Measurements from ENCODE around the gene KCNAB2. TPM values are rescaled to one million over a fixed set of nuclear protein-coding genes. Genes with fewer than 3 reads are reported as not detected.

Gene KCNAB2
- polyA plus RNA-seq, 1 of the 3 experiments (the other 2 are of a cell fraction), result 7.6 TPM

- 74% methylated on average over 7 of the region's 9 CpGs for WGBS (ENCODE audit: low lambda C conversion rate)
- H2AFZ ChIP-seq (ENCODE audit: low read depth), result no peak overlapping the region
- H3K9ac ChIP-seq, result no peak overlapping the region
- H3K9me3 ChIP-seq, result no peaks in the 10 kb centered on the region
- ChIA-PET POLR2A (no interaction called here), CTCF (interaction anchor here (1.0 to 1.3 kb wide), 5 partner anchors 14 to 102 kb away, joined by 3 to 4 read pairs (median 3); no protein-coding TSS in a partner anchor)
- no peaks in the 10 kb centered on the region for H3K36me3 ChIP-seq (replicated peaks in 1 of 2; ENCODE audit: control insufficient read depth in 1 of 2, insufficient read depth in 2 of 2, low read length in 1 of 2)
- no peak overlapping the region for H3K4me2 ChIP-seq
- H3K27ac ChIP-seq (ENCODE audit: low read depth in 2 of 2, low read length in 1 of 2), result no peak overlapping the region
- no peak overlapping the region for H3K4me3 ChIP-seq (ENCODE audit: low read depth in 2 of 2, low read length in 1 of 2)
- H3K79me2 ChIP-seq (ENCODE audit: insufficient read depth), result no peaks in the 10 kb centered on the region
- no peaks in the 10 kb centered on the region for H3K9me2 ChIP-seq
- no peaks in the 10 kb centered on the region for H3F3A ChIP-seq (replicated peaks; ENCODE audit: insufficient read depth)
- no peaks in the 10 kb centered on the region for H3K27me3 ChIP-seq (ENCODE audit: insufficient read depth)
- peaks cover 0 to 58% of the 10 kb centered on the region in 2 experiments; a peak in 1 of 4 replicates for H3K4me1 ChIP-seq (ENCODE audit: control insufficient read depth in 1 of 2, insufficient read depth in 2 of 2, low read depth in 1 of 2, low read length in 1 of 2)
- DNase-seq, result no peak
- TF ChIP-seq REST (IDR thresholded peaks at IDR 0.05; ENCODE audit: low read depth, low read length), result no peak
- no peak for TF ChIP-seq NRF1 (IDR thresholded peaks at IDR 0.05; ENCODE audit: low read depth, low read length)
- no peaks in the 10 kb centered on the region for H4K20me1 ChIP-seq (ENCODE audit: insufficient read depth)
These were observed 23.2 kb downstream of the KCNAB2 start for GRCh38 chr1:6068932-6069331.

GRCh38 chr1:6069573-6069972 lies 23.9 kb downstream of the KCNAB2 start:
- no peaks in the 10 kb centered on the region for H3K36me3 ChIP-seq (replicated peaks in 1 of 2; ENCODE audit: control insufficient read depth in 1 of 2, insufficient read depth in 2 of 2, low read length in 1 of 2)
- TF ChIP-seq EP300 (IDR thresholded peaks at IDR 0.05; ENCODE audit: borderline replicate concordance in 1 of 2, low read depth in 1 of 2, low read length in 1 of 2) (no peak), POLR2AphosphoS5 (IDR thresholded peaks at IDR 0.05; ENCODE audit: low read depth, low read length) (no peak), TEAD4 (IDR thresholded peaks at IDR 0.05; ENCODE audit: borderline replicate concordance, insufficient read depth) (no peak), PBX3 (IDR thresholded peaks at IDR 0.05) (no peak), CHD2 (IDR thresholded peaks at IDR 0.05; ENCODE audit: low read length, partially characterized antibody) (no peak), USF2 (IDR thresholded peaks at IDR 0.05; ENCODE audit: borderline replicate concordance, low read depth, low read length) (no peak), GABPA (IDR thresholded peaks at IDR 0.05; ENCODE audit: low read depth) (no peak), TAF1 (IDR thresholded peaks at IDR 0.05; ENCODE audit: borderline replicate concordance, low read depth, low read length) (no peak), FOXM1 (IDR thresholded peaks at IDR 0.05; ENCODE audit: low read depth) (no peak), GATA2 (CRISPR knock-in tag; IDR thresholded peaks at IDR 0.05) (no peak), MXI1 (IDR thresholded peaks at IDR 0.05; ENCODE audit: low read depth, low read length) (no peak)
- H3K4me3 ChIP-seq (ENCODE audit: low read depth in 2 of 2, low read length in 1 of 2), result no peak overlapping the region
- H3K9ac ChIP-seq, result no peak overlapping the region
- WGBS (ENCODE audit: low lambda C conversion rate), result 74% methylated on average over 8 of the region's 14 CpGs
- POLR2A ChIA-PET, result no interaction called here
- no peak for DNase-seq
- no peaks in the 10 kb centered on the region for H3K9me3 ChIP-seq
- H3K4me2 ChIP-seq, result no peak overlapping the region
- no peaks in the 10 kb centered on the region for H3F3A ChIP-seq (replicated peaks; ENCODE audit: insufficient read depth)
- H4K20me1 ChIP-seq (ENCODE audit: insufficient read depth), result no peaks in the 10 kb centered on the region
- CTCF ChIA-PET, result interaction anchor here (1.0 to 1.2 kb wide), 3 partner anchors 15 to 102 kb away, joined by 3 to 4 read pairs (median 3); no protein-coding TSS in a partner anchor
- no peaks in the 10 kb centered on the region for H3K27me3 ChIP-seq (ENCODE audit: insufficient read depth)
- peaks cover 0 to 61% of the 10 kb centered on the region in 2 experiments; a peak in 1 of 4 replicates for H3K4me1 ChIP-seq (ENCODE audit: control insufficient read depth in 1 of 2, insufficient read depth in 2 of 2, low read depth in 1 of 2, low read length in 1 of 2)
- no peak overlapping the region for H2AFZ ChIP-seq (ENCODE audit: low read depth)
- no peak overlapping the region for H3K27ac ChIP-seq (ENCODE audit: low read depth in 2 of 2, low read length in 1 of 2)
- H3K79me2 ChIP-seq (ENCODE audit: insufficient read depth), result no peaks in the 10 kb centered on the region
- H3K9me2 ChIP-seq, result no peaks in the 10 kb centered on the region
